GM19099 (cell line): Measurements from ENCODE around the gene NFIB.

ENCODE experiments used
- POLR2A ChIP-seq: IDR thresholded peaks from 3 replicates; pipeline ENCODE4 v1.6.1; 2011; ENCODE audit warnings: low read depth; ENCODE audit not compliant: insufficient read length; ENCODE audit errors: extremely low read depth

The NFIB gene

DNA sequence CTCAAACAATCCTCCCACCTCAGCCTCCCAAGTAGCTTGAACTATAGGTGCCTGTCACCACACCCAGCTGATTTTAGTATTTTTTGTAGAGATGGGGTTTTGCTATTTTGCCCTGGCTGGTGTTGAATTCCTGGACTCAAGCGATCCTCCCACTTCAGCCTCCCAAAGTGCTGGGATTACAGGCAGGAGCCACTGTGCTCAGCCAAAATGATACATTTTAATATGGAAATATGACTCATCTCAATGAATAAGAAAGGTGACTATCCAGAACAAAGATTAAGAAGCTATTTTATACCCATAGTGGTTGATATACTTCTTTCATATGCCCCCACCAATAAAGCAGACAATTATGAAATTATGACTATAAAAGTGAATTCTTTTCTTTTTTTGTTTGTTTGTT, 166.2 kb downstream of the NFIB start:
- TF ChIP-seq POLR2A: no peak

DNA sequence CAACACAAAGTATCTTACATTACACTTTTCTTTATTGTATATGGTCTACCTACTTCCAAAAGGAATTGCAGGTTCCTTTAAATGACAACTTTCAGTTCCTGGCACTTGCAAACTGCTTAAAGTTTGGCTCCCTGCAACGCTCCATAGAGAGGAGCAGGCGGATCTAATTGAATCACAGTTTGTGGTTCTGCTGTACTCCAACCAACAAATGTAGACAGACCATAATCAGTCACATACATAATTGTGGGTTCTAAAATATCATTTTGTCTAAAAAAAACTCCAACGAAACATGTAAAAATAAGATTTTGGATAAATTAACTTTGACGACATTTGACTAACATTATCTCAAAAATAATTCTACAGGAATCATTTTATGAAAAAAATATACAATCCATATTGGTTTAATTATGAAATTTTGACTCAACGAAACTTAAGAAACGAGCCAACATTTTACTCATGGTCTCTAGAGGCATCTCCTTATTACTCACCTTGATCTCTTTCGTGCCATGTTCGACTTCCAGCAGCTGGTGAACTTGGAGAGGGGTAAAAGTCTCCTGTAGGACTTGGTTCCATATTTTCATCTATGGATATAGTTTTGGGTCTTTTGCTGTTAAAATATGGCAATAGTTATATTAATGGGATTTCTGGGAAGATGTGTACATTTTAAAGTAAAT, 167.6 kb downstream of the NFIB start:
- no peak for TF ChIP-seq POLR2A

DNA sequence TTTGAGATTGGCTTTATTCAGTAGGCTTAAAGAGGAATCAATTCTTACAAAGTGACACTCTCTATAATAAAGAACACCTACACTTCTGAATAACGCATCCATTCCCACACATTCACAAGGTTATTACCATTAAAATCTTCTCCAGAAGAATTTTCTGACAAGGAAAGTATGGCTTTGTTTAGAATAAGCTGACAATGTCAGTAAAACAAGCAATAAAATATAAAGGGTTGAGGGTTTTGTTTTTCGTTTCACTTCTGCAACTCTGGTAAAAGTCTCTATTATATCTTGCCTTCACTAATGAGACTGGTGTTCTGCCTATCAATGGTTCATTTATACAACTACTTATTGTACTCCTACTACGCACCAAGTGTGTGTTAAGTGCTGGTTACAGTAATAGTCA, 169.7 kb downstream of the NFIB start:
- TF ChIP-seq POLR2A: no peak

DNA sequence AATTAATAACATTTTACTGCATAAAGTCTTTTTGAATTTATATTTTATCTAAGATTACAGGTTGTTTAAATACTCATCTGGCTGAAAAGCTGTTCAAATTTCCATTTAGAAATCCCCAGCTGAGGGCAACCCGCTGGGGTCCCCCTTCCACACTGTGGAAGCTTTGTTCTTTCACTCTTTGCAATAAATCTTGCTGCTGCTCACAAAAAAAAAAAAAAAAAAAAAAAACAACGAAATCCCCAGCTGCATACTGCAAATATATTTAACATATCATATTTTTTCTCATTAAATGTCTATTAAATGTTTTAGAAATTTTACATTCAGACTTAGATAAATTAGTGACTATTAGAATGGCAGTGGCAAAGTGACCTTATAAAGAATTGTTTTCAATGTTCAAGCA, 172.2 kb downstream of the NFIB start:
- TF ChIP-seq POLR2A: no peak

DNA sequence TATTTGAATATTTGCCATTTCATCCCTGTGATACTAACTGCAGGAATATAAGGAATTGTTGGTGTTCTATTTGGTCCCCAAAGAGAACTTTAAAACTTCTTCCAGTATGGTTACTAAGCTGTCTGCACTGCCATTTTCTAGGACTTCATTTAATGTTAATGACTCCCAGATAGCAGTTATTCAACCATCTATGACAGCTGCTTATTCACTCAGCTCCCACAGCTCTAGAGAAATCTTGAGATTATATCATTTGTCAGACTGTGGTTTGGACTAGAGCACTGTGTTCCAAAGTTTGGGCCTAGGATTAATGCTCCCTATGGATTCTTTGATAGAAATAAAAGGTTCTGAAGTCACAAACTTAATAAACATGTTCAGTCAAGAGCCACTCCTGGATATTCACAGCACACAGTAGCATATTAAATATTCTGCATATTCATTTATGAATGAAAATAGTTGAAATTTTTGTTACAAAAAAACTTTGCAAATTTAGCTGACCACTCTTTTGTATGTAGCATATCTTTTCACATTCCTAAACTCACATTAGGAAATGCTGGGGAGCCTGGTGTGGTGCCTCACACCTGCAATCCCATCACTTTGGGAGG, 173.7 kb downstream of the NFIB start:
- no peak for TF ChIP-seq POLR2A

DNA sequence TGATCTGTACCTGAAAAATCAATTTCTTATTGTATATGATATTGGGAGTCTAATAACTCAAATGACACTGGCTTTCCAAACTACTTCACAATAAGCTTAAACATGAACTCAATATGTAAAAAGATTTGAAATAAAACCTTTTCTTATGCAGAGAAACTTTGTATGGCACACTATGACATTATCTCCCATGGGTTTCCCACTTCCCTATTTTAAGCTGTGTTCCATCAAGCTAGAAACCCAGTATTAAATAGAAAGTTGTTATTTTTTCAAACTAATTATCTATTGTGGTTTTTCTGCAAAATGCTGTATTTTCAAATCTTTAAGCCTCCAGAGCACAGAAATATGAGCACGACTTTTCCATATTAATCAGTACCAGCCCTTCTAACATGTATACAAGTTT, 174.7 kb downstream of the NFIB start:
- TF ChIP-seq POLR2A: no peak

DNA sequence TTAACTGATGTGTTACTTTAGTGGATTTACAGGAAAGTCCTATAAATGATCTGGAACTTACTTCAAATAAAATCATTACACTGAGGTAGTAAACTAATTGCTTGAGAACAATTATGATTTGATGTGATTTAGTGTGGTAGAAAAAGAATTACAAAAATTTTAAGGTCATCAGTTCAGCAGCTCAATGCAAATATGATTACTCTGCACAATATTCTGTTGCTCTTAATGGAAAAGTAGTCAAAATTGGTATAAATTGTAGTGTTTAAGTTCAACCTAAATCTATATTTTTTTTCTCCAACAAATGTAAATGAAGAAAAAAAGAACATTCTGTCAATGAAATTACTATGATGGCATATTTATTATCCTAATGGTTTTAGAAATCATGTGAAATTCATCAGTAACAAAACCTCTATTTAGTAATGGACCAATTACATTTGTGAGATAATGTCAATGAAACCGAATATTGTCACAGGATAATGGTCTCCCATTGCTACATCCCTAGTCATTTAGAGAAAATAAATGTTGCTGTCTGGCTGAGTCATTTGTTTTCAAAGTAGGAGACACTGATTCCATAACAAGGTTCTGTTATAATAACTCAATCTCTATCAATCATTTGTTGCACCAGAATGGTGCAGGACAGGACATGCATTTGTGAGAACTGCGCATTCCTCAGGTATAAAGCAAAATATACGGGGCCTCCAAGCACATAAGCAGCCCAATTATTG, 177.1 kb downstream of the NFIB start:
- TF ChIP-seq POLR2A: no peak

DNA sequence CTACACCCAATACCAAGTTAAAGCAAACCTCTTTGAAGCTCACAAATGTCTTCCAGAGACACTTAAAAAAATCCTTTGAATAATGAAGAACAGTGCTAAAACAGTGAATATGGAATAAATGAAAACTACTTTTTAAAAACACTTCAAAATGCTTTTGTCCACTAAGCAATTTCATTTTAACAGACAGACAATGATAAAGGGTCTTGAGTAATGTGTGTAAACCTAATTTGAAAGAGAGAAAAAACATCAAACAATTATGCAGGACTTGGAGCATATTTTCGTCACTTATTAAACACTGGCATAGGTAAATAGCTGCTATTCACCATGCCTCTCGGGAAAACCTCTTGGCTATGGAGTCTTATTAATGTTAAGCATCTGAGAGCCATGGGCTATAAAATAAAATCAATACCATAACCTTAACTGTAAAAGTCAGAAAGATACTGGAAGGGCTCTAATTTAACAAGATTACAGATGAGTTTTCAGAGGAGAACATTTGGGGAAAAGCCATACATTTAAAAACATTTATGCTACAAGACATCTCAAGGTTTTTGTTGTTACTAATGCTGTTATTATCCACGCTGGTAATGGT, 177.8 kb downstream of the NFIB start:
- TF ChIP-seq POLR2A: no peak

DNA sequence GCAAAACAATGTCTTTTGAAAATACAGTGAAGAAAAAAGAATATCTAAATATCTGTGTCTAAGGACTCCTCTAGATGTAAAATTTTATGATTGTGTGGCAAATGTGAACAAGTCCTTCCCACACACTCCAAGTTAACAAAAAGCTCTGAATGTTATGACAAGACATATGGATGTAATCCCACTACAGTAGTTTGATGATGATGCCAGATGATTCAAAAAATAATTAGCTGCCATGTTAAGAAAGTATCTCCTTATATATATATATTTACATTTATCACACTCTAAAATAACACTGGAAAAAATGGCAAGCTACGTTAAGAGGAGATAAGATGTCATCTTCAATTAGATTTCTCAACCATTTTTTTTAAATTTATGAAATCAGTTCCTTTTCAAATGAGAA, 178.5 kb downstream of the NFIB start:
- TF ChIP-seq POLR2A: no peak

DNA sequence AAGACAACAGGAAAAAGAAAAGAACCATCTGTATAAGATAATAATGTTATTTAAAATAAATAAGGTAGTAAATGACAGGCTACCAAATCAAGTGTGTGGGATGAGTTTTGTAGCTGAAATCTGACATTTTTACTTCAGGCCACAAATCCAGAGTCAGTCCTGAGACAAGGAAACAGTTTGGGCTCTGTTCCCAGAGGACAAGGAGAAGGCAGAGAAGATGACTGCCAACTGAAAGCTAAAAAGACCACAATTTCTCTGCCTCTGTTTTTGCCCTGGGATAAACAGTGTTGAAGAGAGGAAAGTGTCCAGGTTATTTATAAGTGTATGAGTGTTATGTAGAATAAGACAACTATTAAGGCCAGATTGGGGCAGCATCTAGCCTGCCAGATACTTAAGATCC, 180.5 kb downstream of the NFIB start:
- TF ChIP-seq POLR2A: no peak

DNA sequence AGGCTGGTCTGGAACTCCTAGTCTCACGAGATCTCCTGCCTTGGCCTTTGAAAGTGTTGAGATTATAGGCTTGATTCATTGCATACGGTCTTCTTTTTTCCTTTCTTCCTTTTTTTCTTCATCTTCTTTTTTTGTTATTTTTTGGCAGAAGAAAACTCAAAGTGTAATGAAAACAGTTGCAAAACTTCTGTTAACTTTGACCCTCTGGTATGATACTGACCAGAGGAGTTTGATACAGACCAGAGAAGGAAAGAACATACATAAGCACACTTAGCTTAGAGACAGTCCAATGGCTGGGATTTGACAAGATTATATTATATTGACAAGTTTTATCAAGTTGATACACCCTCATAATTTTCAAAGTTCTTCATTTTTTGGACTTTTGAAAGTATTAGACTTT, 181.2 kb downstream of the NFIB start:
- no peak for TF ChIP-seq POLR2A

DNA sequence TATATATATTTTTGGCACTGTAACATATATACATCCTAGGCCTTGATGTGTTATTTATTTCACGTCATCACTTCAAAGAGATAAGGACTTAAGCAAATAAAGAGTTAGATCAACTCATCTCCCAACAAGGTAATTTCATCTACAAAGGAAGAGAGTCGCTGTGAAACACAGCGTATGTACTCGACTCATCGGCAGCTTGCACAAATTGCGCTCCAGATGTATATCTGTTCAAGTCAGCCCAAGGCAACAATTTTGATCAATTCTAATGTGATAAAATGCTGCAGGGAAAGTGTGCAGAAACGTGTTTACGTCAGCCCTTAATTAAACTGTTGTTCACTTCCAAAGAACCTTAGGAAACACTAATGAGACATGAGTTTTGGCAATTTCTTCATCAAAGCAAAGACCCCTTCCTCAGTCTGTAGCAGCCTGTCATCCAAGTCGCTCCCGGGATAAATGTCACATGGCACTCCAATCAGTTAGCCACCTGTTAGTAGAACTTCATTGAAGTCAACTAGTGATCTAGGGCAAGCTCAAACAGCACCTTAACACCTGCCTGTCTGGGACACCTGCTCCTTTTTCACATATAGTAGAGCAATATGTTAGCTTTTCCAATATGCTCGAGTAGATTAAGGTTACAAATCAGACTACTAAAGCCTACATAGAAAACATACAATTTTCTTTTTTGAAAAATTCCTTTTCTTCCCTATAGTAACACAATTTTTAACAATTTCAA, 182.4 kb downstream of the NFIB start:
- TF ChIP-seq POLR2A: no peak

DNA sequence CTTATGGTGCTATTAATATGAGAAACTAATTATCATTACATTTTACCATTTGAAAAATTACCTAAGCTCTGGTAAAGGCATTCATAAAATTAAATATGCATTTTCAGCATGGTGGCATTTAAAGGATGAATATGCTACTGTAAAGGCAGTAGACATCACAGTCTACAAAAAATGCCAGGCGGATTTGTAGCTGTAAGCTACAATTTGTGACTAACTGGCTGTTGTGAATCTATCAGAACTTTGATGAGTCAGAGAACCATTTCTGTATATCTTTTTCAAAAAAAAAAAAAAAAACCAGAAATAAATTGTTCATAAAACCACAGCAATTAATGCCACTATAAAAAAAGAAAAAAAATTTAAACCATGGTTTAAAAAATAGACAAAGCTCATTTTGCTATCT, 186.3 kb downstream of the NFIB start:
- TF ChIP-seq POLR2A: no peak

DNA sequence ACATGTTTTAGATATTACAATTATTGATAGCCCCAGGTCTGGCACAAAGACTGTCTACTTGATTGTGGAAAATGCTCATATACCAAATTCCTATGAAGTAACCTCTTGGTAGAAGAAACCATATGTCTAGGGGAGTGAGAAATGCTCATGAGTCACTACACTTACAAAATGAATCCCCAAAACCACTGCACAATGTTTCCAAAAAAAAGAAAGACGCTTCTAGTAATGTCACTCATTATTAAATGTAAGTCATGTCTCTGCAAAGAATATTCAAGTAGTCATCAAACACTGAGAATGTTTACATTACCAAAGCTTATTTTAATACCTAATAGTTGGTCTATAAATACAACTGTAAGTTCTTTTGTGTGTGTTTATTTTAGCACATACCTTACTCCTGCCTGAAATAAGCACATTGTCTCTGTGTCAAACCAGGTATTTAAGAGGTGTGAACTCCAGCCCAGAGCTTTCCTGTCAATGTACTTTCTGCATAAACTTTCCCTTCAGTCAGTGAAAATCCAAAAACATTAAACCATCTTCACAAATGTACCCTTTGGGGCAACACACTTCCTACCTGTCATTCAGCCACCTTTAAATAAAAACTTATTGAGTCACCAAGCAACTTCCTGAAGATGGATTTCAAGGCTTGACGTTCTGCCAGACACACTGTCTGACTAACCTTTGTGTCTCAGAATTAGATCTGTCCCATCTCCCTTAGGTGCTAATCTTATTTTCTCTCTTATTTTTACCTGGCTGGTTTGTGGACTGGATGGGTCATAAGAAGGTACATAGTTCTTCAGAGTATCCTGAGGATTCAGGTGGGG, 194.0 kb downstream of the NFIB start:
- TF ChIP-seq POLR2A: no peak
